ENCODE results near the gene GET3. TPM values are rescaled to one million over a fixed set of nuclear protein-coding genes. Genes with fewer than 3 reads are reported as not detected.
"Not testable (repeated sequence)": the region's sequence is repeated elsewhere in the genome, so short reads cannot be mapped to it uniquely, and the experiment has no call there.

GET3 gene
- 42.4 TPM for polyA plus RNA-seq (ENCODE audit: insufficient read length)

DNA sequence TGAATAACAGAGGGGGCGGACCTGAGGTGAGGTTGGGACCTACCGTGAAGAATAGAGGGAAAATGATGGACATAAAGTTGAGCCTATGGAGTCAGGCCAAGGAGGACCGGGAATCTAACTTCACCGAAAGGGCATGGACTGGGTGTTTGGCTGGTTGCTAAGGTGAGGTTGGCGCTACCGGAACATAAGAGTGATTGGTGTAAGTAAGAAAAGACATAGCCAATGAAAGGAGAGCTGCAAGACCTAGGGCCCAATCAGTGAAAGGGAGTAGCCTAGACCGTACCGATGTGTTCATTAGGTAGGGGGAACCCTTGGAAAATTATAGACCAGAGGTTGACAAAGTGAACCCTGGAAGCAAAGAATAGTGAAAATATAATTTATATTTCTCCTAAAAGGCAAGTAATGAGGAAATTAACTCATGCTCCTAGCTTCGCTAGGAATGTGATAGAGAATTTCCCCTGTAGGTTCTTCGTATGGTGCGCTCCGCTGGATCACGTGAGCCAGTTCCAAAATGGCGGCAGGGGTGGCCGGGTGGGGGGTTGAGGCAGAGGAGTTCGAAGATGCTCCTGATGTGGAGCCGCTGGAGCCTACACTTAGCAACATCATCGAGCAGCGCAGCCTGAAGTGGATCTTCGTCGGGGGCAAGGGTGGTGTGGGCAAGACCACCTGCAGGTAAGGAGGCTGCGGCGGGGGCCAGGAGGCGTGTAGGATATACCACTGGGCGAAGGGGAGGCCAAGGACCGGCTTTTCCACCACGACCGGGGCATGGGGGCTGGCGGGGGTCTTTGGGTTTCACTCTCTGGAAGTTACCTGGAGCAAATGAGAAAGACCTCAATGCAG, at the start of gene GET3:
Gene GET3, plus strand, starts transcription at position 503 of the 840 bp plus-strand sequence. Its CDS starts 9 bp downstream, at position 512.
- peak; percentile 95 for DNase-seq (ENCODE audit: low read depth)

DNA sequence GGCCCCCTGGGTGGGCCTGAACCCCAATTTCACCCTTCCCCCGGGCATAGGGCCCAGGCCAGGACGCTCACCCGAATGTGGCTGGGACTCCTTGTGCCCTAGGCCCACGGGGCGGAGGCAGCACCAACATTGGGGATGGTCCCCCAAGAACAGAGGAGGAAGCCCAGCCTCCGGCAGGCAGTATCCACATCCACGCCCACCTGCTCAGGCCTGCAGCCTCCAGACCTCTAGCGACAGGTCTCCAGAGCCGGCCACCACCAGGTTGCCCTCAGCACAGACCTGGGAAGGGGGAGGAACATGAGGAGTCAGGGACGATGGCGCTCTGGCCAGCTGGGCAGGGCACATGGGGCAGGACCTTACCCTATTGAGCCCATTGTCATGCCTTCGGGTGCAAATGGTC, 48.3 kb upstream of the GET3 start:
- DNase-seq (ENCODE audit: low read depth), result no peak

DNA sequence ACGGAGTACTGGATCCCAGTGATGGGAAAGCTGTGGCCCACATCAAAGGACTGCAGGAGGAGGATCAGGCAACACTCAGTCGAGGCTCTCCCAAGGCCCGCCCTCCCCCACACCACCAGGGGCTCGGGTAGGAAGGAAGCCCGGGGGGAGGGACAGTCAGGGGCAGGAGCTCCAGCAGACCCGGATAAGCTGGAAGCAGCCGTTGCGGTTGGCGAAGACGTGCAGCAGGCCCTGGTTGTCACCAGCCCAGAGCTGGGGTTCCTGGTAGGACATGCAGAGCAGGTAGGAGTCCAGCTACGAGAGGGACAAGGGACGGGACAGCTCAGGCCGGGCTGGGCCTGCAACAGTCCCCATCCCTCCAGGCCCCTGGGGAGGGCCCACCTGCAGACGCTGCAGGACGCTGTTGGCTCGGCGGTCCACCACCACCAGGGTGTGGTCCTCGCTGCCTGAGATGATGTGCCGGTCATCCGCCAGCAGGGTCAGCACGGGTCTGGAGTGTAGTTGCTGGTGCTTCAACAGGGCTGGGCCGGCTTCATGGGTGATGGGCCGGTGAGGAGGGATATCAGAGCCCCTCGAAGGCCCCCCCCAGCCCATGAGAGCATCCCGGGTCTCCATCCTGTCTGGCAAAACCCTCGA, 47.6 kb upstream of the GET3 start:
- DNase-seq (ENCODE audit: low read depth), result no peak

DNA sequence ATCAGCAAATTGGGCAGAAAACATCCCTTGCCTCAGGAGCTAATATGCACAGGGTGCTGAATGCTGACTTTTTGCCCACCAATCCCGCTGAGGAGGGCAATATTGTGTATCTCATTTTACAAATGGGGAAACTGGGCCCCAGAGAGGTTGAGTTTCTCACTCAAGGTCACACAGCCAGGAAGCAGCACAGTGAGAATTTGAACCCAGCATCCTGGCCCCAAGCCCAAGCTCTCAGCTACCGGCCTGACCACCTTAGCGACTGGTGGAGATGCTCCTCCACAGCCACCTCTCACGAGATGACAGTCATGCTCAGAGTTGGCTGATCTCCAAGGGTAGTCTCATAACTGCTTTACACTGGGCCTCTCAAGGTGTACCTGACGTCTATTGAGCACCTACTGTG, 44.3 kb upstream of the GET3 start:
- DNase-seq (ENCODE audit: low read depth), result no peak

DNA sequence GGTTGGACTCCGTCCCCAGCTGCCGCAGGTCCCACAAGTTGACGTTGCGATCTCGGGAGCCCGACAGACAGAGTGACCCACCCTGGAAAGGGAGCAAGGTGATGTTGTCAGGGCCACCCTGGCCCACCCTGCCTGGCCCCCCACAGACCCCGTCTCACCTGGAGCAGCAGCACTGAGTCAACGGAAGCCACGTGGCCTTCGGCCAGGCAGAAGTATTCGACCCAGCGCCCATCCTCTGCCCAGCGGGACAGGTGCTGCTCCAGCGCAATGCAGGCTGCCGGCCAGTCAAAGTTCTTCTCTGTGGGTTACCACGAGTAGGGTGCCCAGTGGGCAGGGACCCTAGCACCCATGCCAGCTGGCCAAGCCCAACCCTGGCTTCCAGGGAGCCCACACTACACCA, 42.7 kb upstream of the GET3 start:
- no peak for DNase-seq (ENCODE audit: low read depth)

DNA sequence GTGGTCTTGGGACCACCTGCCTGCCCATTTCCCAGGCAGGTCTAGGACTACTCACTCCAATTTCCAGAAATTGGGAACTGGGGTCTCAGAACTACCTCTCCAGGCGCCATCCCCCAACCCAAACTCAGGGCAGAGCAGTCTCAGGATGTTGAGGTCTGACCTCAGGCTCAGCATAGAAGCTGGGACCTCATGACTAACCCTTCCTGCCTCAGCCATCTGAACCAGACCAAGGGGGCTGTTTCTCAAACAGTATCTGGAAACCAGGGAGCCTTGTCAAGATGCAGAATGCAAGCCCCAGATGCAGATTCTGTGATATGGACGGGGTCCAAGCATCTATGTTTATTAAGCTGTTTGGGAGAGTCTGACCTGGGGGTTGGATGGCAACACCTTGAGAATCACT, 42.2 kb upstream of the GET3 start:
- DNase-seq (ENCODE audit: low read depth), result no peak

DNA sequence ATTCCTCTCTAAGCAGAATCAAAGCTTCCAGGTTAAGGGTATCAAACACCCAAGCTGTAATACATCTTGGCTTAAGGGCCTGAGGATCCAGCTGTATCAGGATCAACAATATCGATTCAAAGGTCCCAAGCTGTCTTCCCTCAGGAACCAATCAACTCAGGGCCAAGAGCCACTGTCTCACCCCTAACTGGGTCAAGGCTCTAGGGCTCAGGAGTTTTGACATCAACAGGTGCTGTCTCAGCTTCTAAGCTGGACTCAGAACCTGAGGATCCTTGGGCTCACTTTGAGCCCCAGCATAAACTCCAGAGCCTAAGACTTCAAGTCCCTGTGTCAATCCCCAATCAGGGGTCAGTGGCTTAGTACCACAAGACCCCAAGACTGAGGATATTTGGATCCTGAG, 41.8 kb upstream of the GET3 start:
- no peak for DNase-seq (ENCODE audit: low read depth)

DNA sequence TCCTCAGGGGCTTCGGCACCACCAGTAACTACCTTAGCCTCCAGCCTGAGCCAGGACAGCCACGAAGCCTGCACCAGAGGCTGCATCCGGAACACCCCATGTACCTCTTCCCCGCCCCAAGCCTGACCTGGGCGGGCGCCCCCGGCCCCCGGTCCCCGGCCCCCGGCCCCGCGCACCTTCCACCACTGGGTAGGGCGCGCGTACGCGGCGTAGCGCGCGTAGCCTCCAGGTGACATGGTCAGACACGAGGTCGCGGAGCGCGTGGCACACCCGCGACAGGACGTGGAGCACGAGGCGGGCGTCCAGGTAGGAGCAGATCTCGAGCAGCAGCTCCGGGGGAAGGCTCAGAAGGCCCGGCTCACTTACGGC, 41.3 kb upstream of the GET3 start:
- no peak for DNase-seq (ENCODE audit: low read depth)

DNA sequence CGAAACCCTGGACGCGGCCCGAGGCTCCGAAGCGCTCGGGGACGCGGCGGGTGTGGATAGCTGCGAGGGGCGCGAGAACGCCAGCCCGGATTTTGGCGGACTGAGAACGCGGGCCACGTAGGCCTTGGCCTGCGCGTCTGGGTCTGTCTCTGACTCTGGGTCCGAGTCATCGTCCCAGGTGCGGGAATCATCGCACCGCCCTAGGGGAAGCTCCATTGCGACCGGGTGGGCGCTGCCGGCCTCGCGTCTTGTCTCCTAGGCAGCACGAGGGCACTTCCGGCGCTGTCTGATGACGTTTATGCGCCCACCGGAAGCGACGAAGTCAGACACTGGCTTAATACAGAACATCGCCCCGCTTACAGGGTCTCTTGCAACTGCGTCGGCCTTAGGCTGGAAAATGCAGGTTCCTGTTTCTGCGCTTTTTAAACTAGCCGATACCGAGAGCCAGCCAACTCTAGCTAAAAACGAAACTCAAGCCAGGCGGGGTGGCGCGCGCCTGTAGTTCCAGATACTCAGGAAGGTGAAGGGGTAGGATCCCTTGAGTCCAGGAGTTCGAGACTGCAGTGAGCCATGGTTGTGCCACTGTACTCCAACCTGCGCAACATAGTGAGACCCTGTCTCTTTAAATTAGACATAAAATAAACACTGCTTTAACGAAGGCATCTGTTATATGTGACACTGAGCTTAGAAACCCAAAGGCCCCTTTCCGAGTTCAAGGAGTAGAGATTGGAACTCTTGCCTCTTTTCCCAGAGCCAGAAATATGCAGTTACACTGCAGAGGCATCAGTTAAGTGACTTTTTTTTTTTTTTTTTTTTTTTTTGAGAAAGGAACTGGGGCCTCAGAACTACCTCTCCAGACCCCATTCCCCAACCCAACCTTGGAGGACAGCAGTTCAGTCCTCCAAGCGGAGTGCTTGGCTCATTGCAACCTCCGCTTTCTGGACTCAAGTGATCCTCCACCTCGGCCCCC, 40.6 kb upstream of the GET3 start, which contains the start of gene FBXW9:
Gene FBXW9, minus strand, starts transcription at position 266 of the 970 bp plus-strand sequence. Its CDS starts 50 bp downstream, at position 216.
- DNase-seq (ENCODE audit: low read depth), result peak; percentile 80

DNA sequence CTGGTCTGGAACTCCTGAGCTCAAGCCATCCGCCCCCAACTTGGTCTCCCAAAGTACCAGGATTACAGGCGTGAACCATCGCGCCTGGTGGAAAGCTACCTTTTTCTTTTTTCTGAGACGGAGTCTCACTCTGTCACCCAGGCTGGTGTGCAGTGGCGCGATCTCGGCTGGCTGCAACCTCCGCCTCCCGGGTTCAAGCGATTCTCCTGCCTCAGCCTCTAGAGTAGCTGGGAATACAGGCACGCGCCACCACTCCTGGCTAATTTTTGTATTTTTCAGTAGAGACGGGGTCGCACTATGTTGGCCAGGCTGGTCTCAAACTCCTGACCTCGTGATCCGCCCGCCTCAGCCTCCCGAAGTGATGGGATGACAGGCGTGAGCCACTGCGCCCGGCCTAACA, 39.9 kb upstream of the GET3 start:
- not testable (repeated sequence) for DNase-seq (ENCODE audit: low read depth)

DNA sequence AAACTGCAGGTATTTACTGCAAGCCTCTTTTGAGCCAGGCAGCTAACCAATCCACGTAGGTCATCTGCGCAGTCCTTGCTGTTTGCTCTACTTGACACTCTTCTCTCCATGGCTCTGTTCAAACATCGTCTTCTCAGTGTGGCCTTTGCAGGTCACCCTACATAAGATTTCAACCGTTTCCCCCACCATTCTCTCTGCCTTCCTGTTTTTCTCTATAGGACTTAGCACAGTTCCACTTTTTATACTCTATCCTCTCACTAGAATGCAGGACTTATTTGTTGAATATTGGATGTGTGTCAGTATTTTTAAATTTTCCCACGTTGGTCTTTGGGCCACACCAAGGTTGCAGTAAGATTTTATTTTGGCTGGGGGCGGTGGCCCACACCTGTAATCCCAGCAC, 39.2 kb upstream of the GET3 start:
- no peak for DNase-seq (ENCODE audit: low read depth)

DNA sequence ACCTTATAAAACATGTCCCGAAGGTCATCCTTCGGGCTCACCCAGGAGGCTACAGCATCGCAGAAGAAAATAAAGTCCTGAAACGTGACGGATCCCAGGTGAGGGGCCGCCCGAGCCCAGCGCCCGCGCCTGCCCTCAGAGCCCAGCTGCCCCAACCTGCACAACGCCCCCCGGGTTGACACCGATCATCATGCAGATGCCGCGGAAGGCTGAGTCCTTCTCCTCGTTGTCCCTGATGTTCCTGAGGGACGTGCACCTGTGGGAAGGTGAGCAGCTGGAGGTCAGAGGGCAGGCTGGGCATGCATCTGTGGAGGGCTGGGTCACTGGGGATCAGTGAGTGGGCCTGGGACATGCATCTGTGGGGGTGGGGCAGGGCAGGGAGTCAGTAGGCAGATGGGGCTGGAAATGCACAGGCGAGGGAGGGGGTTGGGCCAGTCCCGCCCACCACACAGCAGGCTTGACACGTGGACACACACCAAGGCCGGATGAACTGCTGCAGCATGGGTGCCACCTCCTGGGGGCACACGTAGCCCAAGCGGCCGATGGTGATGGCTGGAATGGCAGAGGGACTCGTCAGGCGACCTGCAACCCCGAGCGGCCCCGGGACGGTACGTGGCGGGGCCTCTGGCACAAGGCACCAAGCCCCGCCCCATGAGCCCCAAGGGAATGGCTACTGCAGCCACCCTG, 35.6 kb upstream of the GET3 start:
- no peak for DNase-seq (ENCODE audit: low read depth)

DNA sequence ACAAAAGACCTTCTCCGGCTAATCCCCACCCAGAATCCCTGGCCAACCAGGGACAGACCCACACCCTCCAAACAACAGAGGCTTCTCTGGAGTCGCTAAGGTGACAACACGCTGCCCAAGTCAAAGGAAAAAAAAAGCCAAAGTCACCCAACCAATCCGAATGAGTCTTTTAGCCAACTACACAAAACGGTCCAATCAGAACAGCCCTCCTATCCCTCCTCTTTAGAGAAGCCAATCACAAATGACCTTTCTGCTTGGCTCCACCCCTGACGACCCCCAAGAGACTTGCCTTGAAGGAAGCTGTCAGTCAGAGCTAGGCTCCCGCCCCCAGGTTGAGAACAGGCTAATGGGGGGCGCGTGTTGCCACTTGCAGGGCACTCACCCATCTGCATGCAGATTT, 34.3 kb upstream of the GET3 start:
- no peak for DNase-seq (ENCODE audit: low read depth)

DNA sequence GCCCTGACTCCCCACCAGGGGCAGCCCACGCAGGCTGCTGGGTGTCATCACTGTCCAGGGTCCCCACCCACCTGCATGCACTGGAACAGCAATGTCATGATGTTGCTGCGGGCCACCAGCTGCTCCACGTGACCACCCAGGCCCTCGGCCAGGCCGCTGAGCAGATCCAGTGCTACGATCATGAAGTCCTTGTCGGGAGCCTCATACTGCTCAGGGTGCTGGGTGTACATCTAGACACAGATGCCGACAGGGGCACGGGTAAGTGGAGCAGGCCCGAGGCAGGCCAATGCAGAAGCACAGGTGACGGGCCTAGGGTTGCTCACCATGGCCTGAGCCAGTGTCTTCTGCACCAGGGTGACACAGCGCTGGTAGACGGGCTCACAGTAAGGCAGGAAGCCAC, 32.1 kb upstream of the GET3 start:
- no peak for DNase-seq (ENCODE audit: low read depth)

DNA sequence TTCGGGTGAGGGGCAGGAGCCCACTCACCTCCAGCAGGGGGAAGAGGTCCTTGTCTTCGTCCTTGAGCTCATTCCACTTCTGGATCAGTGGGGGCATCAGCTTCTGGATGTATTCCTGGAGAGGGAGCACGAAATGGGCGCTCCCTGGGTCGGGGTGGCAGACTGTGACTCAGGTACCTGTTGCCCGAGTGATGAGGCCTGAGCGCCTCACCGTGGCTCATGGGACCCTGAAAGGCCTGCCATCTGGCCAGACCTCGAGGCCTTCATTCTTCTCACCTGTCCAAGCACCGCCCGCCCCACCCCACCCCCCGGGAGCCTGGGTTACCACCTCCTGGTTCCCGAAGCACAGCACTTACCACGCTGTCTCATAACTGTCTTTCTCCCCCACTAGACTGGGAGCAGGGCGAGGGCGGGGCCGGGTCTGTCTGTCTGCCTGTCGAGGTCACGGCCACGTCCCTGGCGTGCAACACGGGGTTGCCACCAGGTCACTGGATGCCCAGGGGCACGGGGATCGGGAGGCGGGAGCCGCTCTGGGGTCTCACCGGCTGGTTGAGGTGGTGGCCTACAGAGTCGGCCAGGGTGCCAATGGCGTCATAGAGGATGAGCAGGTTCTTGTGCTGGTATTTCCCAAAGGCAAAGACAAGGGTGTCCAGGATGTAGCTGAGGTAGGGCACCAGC, 31.5 kb upstream of the GET3 start:
- DNase-seq (ENCODE audit: low read depth), result no peak

DNA sequence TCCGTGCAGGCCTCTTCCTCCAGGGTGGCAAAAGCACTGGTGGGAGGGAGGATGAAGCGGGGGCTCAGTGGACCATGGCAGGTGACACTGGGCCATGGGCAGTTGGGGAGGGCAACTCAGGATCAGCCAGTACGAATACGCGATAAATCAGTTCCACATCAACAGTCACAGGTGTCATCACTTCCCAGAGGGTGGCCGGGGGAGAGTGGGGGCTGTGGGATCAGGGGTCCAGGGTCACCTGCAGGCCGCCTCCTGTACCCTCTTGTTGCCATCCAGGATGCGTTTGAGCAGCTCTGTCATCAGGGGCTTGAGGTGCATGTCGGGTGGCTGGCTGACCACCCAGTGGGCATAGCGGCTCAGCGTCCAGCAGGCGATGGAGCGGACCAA, 31.0 kb upstream of the GET3 start:
- no peak for DNase-seq (ENCODE audit: low read depth)

DNA sequence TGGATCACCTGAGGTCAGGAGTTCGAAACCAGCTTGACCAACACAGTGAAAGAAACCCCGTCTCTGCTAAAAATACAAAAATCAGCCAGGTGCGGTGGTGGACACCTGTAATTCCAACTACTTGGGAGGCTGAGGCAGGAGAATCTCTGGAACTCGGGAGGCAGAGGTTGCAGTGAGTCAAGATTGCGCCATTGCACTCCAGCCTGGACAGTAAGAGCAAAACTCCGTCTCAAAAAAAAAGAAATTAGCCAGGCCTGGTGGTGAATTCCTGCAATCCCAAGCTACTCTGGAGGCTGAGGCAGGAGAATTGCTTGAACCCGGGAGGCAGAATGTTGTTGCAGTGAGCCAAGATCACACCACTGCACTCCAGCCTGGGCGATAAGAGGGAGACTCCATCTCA, 28.7 kb upstream of the GET3 start:
- no peak for DNase-seq (ENCODE audit: low read depth)

DNA sequence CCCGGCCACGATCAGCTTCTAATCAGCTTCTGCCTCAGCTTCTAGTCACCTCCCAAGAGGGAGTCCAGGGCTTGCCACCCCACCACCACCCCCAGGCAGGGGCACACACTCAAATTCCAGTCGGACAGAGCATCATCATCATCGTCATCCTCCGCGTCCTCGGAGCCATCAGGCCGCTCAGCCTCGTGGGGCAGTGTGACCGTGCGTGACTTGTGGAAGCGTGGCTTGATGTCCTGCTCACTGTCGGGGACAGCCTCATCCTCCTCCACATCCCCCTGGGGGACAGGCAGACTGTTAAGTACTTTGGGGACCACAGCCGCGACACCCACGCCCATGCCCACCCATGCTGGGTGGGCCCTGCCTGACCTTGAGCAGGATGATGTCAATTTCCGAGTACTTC, 26.1 kb upstream of the GET3 start:
- no peak for DNase-seq (ENCODE audit: low read depth)

DNA sequence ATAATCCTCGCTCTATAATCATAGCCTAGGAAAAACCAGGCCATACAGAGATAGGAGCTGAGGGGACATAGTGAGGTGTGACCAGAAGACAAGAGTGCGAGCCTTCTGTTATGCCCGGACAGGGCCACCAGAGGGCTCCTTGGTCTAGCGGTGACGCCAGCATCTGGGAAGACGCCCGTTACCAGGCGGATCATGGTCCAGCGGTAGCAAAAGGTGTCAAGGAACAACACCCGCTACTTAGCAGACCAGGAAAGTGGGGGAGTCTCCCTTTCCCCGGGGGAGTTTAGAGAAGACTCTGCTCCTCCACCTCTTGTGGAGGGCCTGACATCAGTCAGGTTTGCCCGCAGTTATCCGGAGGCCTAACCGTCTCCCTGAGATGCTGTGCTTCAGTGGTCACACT, 25.2 kb upstream of the GET3 start:
- DNase-seq (ENCODE audit: low read depth), result not testable (repeated sequence)

DNA sequence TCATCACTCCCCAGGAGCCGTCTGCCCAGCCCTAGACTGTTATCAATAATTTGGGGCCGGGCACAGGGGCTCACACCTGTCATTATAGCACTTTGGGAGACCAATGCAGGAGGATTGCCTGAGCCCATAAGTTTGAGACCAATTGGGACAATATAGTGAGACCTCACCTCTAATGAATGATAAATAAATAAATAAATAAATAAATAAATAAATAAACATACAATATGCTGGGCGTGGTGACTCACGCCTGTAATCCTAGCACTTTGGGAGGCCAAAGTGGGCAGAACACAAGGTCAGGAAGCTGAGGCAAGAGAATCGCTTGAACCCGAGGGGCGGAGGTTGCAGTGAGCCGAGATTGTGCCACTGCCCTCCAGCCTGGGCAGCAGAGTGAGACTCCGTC, 24.0 kb upstream of the GET3 start:
- DNase-seq (ENCODE audit: low read depth), result not testable (repeated sequence)

DNA sequence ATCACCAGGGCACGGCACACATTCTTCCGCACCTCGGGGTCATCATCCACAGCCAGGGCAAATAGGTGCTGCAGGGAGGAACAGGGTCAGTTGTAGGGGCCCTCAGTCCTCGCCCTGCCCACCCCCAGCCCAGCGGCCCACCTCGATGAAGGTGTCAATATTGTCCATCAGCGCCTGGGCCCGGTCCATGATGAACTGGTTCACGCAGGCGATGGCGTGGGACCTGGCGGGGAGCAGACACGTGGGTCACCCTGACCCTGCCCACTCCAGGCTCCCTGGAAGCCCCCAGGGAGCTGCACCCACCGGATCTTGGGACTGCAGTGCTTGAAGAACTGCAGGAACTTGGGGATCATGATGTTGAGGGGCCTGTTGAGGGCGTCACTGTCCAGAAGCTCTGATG, 22.2 kb upstream of the GET3 start:
- DNase-seq (ENCODE audit: low read depth), result no peak

Measured in forelimb muscle (tissue), 1 donor.